Mesenchymal stem cell (in vitro differentiated cells and primary cell): ENCODE results near the gene PARN.
A peak's percentile ranks its signal among the peaks of the same experiment; 100 is the strongest.

ENCODE experiments used
- DNase-seq: peaks from one replicate; pipeline ENCODE4 v3.0.0-alpha.2; 2013
- H2AFZ ChIP-seq: one replicate; pipeline ENCODE4 v1.6.1; 2013; ENCODE audit warnings: low read depth, mild to moderate bottlenecking, control low read depth, inconsistent platforms, low read length, moderate library complexity
- H2AK5ac ChIP-seq: 2 replicates; pipeline ENCODE4 v1.6.1; 2013; ENCODE audit warnings: low read length, moderate library complexity, mild to moderate bottlenecking, inconsistent platforms; ENCODE audit not compliant: severe bottlenecking
- H2BK120ac ChIP-seq: one replicate; pipeline ENCODE4 v1.6.1; 2013; ENCODE audit warnings: low read depth, mild to moderate bottlenecking, inconsistent platforms, low read length, moderate library complexity
- H2BK12ac ChIP-seq, 2 experiments: one replicate each; pipeline ENCODE4 v1.6.1; 2013; ENCODE audit warnings: inconsistent platforms in 2 of 2, low read length in 2 of 2, mild to moderate bottlenecking in 2 of 2, moderate library complexity in 2 of 2, control low read depth in 1 of 2
- H2BK15ac ChIP-seq: one replicate; pipeline ENCODE4 v1.6.1; 2013; ENCODE audit warnings: mild to moderate bottlenecking, low read depth, inconsistent platforms; ENCODE audit not compliant: poor library complexity, severe bottlenecking
- H2BK5ac ChIP-seq: 2 replicates; pipeline ENCODE4 v1.6.1; 2013; ENCODE audit warnings: low read depth, mild to moderate bottlenecking, low read length, control low read depth, inconsistent platforms; ENCODE audit not compliant: poor library complexity, severe bottlenecking
- H3K14ac ChIP-seq, 2 experiments: one replicate each; pipeline ENCODE4 v1.6.1; 2013; ENCODE audit warnings: inconsistent platforms in 2 of 2, low read length in 2 of 2, control low read depth in 1 of 2, mild to moderate bottlenecking in 1 of 2, moderate library complexity in 1 of 2
- H3K18ac ChIP-seq, 2 experiments: one replicate each; pipeline ENCODE4 v1.6.1; 2013; ENCODE audit warnings: inconsistent platforms in 2 of 2, low read length in 2 of 2, control low read depth in 1 of 2, low read depth in 1 of 2, mild to moderate bottlenecking in 1 of 2
- H3K23ac ChIP-seq, 2 experiments: one replicate each; pipeline ENCODE4 v1.6.1; 2013; ENCODE audit warnings: inconsistent platforms in 2 of 2, low read length in 2 of 2, mild to moderate bottlenecking in 2 of 2, moderate library complexity in 2 of 2, control low read depth in 1 of 2
- H3K27ac ChIP-seq: 2 replicates; pipeline ENCODE4 v1.5.1; 2013; ENCODE audit warnings: mild to moderate bottlenecking, moderate library complexity, low read length, control low read depth, inconsistent platforms; ENCODE audit not compliant: poor library complexity, severe bottlenecking
- H3K27me3 ChIP-seq, 2 experiments: 2 replicates each; pipeline versions ENCODE4 v1.6.1 to v1.7.0; 2013; ENCODE audit warnings: low read length in 2 of 2, mild to moderate bottlenecking in 2 of 2, moderate library complexity in 2 of 2, control low read depth in 1 of 2, inconsistent platforms in 1 of 2; ENCODE audit not compliant: control insufficient read depth in 1 of 2, insufficient read depth in 1 of 2
- H3K36me3 ChIP-seq, 2 experiments: 2 replicates each; pipeline versions ENCODE4 v1.6.1 to v1.7.0; 2013; ENCODE audit warnings: low read length in 2 of 2, control low read depth in 1 of 2, inconsistent platforms in 1 of 2, low read depth in 1 of 2, mild to moderate bottlenecking in 1 of 2; ENCODE audit not compliant: insufficient read depth in 2 of 2, control insufficient read depth in 1 of 2
- H3K4ac ChIP-seq, 2 experiments: one replicate each; pipeline ENCODE4 v1.6.1; 2013; ENCODE audit warnings: inconsistent platforms in 2 of 2, low read length in 2 of 2, mild to moderate bottlenecking in 2 of 2, moderate library complexity in 2 of 2, control low read depth in 1 of 2, low read depth in 1 of 2
- H3K4me1 ChIP-seq: 2 replicates; pipeline ENCODE4 v1.6.1; 2013; ENCODE audit warnings: low read depth, low read length, control low read depth; ENCODE audit not compliant: control insufficient read depth, insufficient read depth
- H3K4me2 ChIP-seq: 2 replicates; pipeline ENCODE4 v1.6.1; 2013; ENCODE audit warnings: low read length, mild to moderate bottlenecking, inconsistent platforms; ENCODE audit not compliant: poor library complexity, severe bottlenecking
- H3K4me3 ChIP-seq, 2 experiments: 2 replicates each; pipeline versions ENCODE4 v1.5.1 to v1.7.0; 2013; ENCODE audit warnings: low read length in 2 of 2, mild to moderate bottlenecking in 2 of 2, control low read depth in 1 of 2, low read depth in 1 of 2; ENCODE audit not compliant: insufficient read depth in 1 of 2
- H3K79me1 ChIP-seq: replicated peaks from 2 replicates; pipeline ENCODE4 v1.6.1; 2013; ENCODE audit warnings: mild to moderate bottlenecking, control low read depth, low read length, inconsistent platforms; ENCODE audit not compliant: poor library complexity, severe bottlenecking
- H3K9ac ChIP-seq: 2 replicates; pipeline ENCODE4 v1.7.0; 2013; ENCODE audit warnings: mild to moderate bottlenecking, low read length, moderate library complexity
- H3K9me3 ChIP-seq: 2 replicates; pipeline ENCODE4 v1.7.0; 2013; ENCODE audit warnings: mild to moderate bottlenecking, low read length; ENCODE audit not compliant: control insufficient read depth
- H4K8ac ChIP-seq: one replicate; pipeline ENCODE4 v1.6.1; 2013; ENCODE audit warnings: inconsistent platforms, mild to moderate bottlenecking, low read length, moderate library complexity
- H4K91ac ChIP-seq: one replicate; pipeline ENCODE4 v1.6.1; 2013; ENCODE audit warnings: mild to moderate bottlenecking, low read length, inconsistent platforms
- WGBS: methylation state at CpG from one replicate; pipeline ENCODE4 v1.1.7; 2013; ENCODE audit warnings: mixed read lengths; 5-methylcytosine and 5-hydroxymethylcytosine counted together

Gene PARN

DNA sequence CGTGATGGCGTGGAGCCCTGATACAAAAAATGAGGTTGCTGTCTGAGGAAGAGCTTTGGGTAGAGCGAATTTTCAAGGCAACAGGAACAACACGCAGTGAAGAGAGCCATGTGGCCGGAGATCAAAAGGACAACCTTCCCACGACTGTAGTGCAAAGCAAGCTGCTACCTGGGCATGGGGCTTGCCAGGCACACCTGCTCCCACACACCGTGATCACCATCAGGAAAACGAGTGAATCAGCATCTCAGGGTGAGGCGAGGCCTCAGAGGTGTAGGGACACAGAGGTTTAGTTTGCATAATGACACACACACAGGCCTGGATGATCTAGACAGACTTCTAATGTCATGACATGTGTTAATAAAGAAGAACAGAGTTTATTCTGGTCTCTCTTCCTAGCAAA is 65.7 kb downstream of the PARN start:
- no peak overlapping the region for H4K8ac ChIP-seq
- WGBS = 81% methylated on average over 9 of the region's 9 CpGs

DNA sequence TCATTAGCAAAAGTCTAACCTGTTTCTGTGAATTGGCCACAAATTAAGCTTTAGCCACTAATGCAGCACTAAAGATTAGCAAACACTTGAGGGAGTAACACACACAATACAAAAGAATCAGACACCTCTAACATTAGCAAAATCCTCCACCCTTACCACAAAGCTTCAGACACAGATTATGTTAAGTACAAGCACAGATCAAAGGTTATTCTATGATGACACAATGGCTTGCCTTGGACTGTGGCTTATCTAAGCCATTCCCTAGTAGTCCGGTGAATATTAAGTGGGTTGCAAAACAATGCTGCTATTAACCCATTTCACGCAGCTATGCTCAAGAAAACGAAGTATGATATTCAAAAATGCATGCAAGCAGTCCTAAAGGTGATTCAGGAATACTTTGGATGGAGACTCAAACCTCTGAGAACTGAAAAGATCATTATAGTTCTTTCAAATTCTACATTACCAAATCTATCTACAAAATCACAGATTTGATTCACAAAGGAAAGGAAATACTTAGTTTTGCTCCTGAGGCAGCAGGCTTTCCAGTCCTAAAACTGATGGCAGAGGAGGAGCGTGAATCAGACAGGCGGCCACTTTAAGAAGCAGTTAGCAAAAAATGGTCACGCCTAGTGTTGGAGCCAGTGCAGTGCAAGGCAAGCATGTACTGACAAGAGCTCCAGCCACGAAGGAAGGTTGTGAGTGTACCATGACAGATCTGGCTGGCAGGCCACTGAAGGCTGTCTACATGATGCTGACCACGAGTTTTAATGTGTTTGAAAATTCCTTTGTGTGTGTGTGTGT is 67.2 kb downstream of the PARN start:
- Histone ChIP-seq H2BK120ac (no peak overlapping the region), H3K18ac (no peak overlapping the region), H3K27me3 (no peaks in the 10 kb centered on the region), H3K4me2 (no peak overlapping the region), H4K91ac (no peak overlapping the region), H3K4ac (no peak overlapping the region), H3K14ac (no peak overlapping the region), H3K23ac (no peak overlapping the region), H3K36me3 (peaks cover 3 to 15% of the 10 kb centered on the region in 2 experiments), H3K79me1 (peaks cover 1% of the 10 kb centered on the region), H3K4me1 (peaks cover 4% of the 10 kb centered on the region), H2AK5ac (no peak overlapping the region), H3K9me3 (no peaks in the 10 kb centered on the region), H3K4me3 (no peak overlapping the region), H2AFZ (no peak overlapping the region), H2BK5ac (no peak overlapping the region), H3K9ac (no peak overlapping the region), H2BK12ac (no peak overlapping the region), H3K27ac (no peak overlapping the region), H2BK15ac (no peak overlapping the region), H4K8ac (no peak overlapping the region)
- 86% methylated on average over 8 of the region's 8 CpGs for WGBS
- peak; percentile 39 for DNase-seq

More for the DNA sequence above, 65.7 kb downstream of the PARN start:
- peaks cover 1% of the 10 kb centered on the region for H3K79me1 ChIP-seq
- peaks cover 5 to 17% of the 10 kb centered on the region in 2 experiments for H3K36me3 ChIP-seq
- peaks cover 4% of the 10 kb centered on the region for H3K4me1 ChIP-seq
- H2BK15ac ChIP-seq = no peak overlapping the region
- no peak overlapping the region for H2BK5ac ChIP-seq
- no peak overlapping the region for H3K27ac ChIP-seq
- no peaks in the 10 kb centered on the region for H3K27me3 ChIP-seq
- no peak overlapping the region for H3K4me2 ChIP-seq
- no peak overlapping the region for H2AK5ac ChIP-seq
- no peak overlapping the region for H2AFZ ChIP-seq
- H2BK120ac ChIP-seq = no peak overlapping the region
- H4K91ac ChIP-seq = no peak overlapping the region
- no peak overlapping the region for H3K4ac ChIP-seq
- H3K9me3 ChIP-seq = no peaks in the 10 kb centered on the region
- H3K4me3 ChIP-seq = peak overlapping the region in 1 of 2 experiments; percentile 13
- no peak overlapping the region for H3K14ac ChIP-seq
- no peak overlapping the region for H3K18ac ChIP-seq
- no peak overlapping the region for H3K9ac ChIP-seq
- no peak overlapping the region for H2BK12ac ChIP-seq
- H3K23ac ChIP-seq = no peak overlapping the region
- no peak for DNase-seq

DNA sequence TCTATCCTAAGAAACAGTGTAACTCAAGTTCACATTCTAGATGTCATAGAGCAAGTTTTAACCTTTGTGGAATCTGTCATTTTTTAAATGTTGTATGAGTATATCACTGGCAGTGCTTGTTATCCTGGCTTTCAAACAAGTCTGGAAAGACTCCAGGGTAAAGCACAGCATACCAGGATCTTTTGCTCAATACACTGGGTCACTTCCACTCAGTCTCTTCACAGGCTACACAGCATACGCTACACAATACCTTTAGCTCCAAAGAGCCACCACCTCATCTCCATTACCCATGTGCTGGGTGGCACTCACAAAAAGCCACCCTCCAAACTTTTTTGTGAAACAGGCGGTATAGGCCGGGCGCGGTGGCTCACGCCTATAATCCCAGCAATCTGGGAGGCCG is 69.5 kb downstream of the PARN start:
- Histone ChIP-seq H3K14ac (no peak overlapping the region), H3K4me2 (no peak overlapping the region), H3K9me3 (no peaks in the 10 kb centered on the region), H3K9ac (no peak overlapping the region), H3K79me1 (no peaks in the 10 kb centered on the region), H4K8ac (no peak overlapping the region), H3K23ac (no peak overlapping the region), H3K4me1 (no peaks in the 10 kb centered on the region), H2BK15ac (no peak overlapping the region), H2BK120ac (no peak overlapping the region), H3K27ac (no peak overlapping the region), H3K4ac (no peak overlapping the region), H3K18ac (no peak overlapping the region), H2BK5ac (no peak overlapping the region), H4K91ac (no peak overlapping the region), H3K27me3 (no peaks in the 10 kb centered on the region), H2AFZ (no peak overlapping the region), H2AK5ac (no peak overlapping the region), H3K4me3 (no peak overlapping the region), H3K36me3 (peaks cover 3 to 14% of the 10 kb centered on the region in 2 experiments), H2BK12ac (no peak overlapping the region)
- no peak for DNase-seq
- 94% methylated on average over 7 of the region's 7 CpGs for WGBS

DNA sequence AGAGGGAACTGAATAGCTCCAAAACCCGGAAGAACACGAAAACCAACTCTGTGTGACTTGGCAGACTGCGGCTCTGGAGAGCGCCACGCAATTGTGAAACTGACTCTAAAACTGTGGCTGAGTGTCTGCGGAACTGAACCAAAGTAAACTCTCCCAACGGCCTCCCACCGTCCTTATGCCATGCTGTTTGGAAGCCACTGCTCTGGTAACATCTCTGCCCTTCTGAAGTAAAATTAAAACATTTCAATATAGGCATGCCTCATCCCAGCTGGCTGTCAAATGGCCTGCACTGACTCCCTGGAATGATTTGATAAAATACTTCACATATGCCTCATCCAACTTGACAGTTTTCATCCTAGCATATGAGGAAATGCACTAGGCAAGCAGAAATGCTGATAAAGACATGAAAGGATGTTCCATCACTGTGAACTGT is 70.2 kb downstream of the PARN start:
- Histone ChIP-seq H3K9me3 (no peaks in the 10 kb centered on the region), H3K36me3 (peaks cover 3 to 14% of the 10 kb centered on the region in 2 experiments), H2AFZ (no peak overlapping the region), H3K27me3 (no peaks in the 10 kb centered on the region), H3K4me2 (no peak overlapping the region), H3K4ac (no peak overlapping the region), H2BK5ac (no peak overlapping the region), H3K4me3 (no peak overlapping the region), H3K14ac (no peak overlapping the region), H2BK120ac (no peak overlapping the region), H3K23ac (no peak overlapping the region), H2BK12ac (no peak overlapping the region), H3K4me1 (no peaks in the 10 kb centered on the region), H3K79me1 (no peaks in the 10 kb centered on the region), H4K91ac (no peak overlapping the region), H2AK5ac (no peak overlapping the region), H3K27ac (no peak overlapping the region), H3K9ac (no peak overlapping the region), H4K8ac (no peak overlapping the region), H2BK15ac (no peak overlapping the region), H3K18ac (no peak overlapping the region)
- WGBS = 98% methylated on average over 8 of the region's 8 CpGs
- DNase-seq = no peak
